ENCODE data around the gene TMEM151B. TPM values are rescaled to one million over a fixed set of nuclear protein-coding genes. Genes with fewer than 3 reads are reported as not detected.

Gene TMEM151B
- total and polyA plus RNA-seq, 10 of the 15 experiments (the other 5 are each of a cell fraction or from before 2014, with no cell fraction given) = 0.01 to 0.19 (median 0.05) TPM; not detected in 6

GRCh38 chr6:44289726-44290260 is 19.5 kb downstream of the TMEM151B start:
- ATAC-seq (no peak), FAIRE-seq (no peak), DNase-seq (ENCODE audit: low read depth, low spot score) (no peak)
- H3K4me2 ChIP-seq (ENCODE audit: control insufficient read depth, insufficient read depth) = no peak overlapping the region
- WGBS (ENCODE audit: insufficient coverage, insufficient replicate concordance, low lambda C conversion rate, missing lambda C conversion rate) = 15% methylated on average over 7 of the region's 7 CpGs
- H3K36me3 ChIP-seq (ENCODE audit: control insufficient read depth in 2 of 2, insufficient read depth in 2 of 2, low read length in 1 of 2) = no peaks in the 10 kb centered on the region
- ChIA-PET CTCF (no interaction called here), POLR2A (no interaction called here), SMC1A (ENCODE audit: uncharacterized antibody, unreplicated experiment) (no interaction called here), RAD21 (ENCODE audit: unreplicated experiment) (no interaction called here)
- H3K27ac ChIP-seq (ENCODE audit: control insufficient read depth, insufficient read depth) = no peak overlapping the region
- no peaks in the 10 kb centered on the region for H3K4me1 ChIP-seq (ENCODE audit: control insufficient read depth, insufficient read depth, low read length)
- H4K20me1 ChIP-seq (ENCODE audit: control insufficient read depth, insufficient read depth) = no peaks in the 10 kb centered on the region
- in situ Hi-C loops (cut with MboI) = no loop called here
- H3K27me3 ChIP-seq (replicated peaks in 1 of 2; ENCODE audit: control insufficient read depth in 2 of 2, insufficient read depth in 2 of 2, low read length in 1 of 2) = peaks cover 0 to 3% of the 10 kb centered on the region in 2 experiments; a peak in 3 of 4 replicates
- no peaks in the 10 kb centered on the region for H3K79me2 ChIP-seq (ENCODE audit: control insufficient read depth, insufficient read depth, low read length)
- H3K9me3 ChIP-seq (replicated peaks; ENCODE audit: control insufficient read depth, insufficient read depth, low read length) = no peaks in the 10 kb centered on the region
- H3K4me3 ChIP-seq = no peak overlapping the region
- H3K9ac ChIP-seq (ENCODE audit: control insufficient read depth, insufficient read depth, low read length) = no peak overlapping the region
- intact Hi-C loops (cut with micrococcal nuclease; ENCODE audit: unreplicated experiment) = no loop called here
- BruUV-seq (replicated peaks) = no TSS peak
- TF ChIP-seq NBN (IDR thresholded peaks at IDR 0.05) (no peak), HDGF (IDR thresholded peaks at IDR 0.05) (no peak), PML (IDR thresholded peaks at IDR 0.05; ENCODE audit: low read length) (no peak), PAX5 (IDR thresholded peaks at IDR 0.05; ENCODE audit: borderline replicate concordance, low read depth, low read length) (no peak)
- TF ChIP-seq, protein P1, sequence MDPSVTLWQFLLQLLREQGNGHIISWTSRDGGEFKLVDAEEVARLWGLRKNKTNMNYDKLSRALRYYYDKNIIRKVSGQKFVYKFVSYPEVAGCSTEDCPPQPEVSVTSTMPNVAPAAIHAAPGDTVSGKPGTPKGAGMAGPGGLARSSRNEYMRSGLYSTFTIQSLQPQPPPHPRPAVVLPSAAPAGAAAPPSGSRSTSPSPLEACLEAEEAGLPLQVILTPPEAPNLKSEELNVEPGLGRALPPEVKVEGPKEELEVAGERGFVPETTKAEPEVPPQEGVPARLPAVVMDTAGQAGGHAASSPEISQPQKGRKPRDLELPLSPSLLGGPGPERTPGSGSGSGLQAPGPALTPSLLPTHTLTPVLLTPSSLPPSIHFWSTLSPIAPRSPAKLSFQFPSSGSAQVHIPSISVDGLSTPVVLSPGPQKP (IDR thresholded peaks at IDR 0.05; ENCODE audit: low read depth, low read length) = no peak
- TF ChIP-seq, protein P2, sequence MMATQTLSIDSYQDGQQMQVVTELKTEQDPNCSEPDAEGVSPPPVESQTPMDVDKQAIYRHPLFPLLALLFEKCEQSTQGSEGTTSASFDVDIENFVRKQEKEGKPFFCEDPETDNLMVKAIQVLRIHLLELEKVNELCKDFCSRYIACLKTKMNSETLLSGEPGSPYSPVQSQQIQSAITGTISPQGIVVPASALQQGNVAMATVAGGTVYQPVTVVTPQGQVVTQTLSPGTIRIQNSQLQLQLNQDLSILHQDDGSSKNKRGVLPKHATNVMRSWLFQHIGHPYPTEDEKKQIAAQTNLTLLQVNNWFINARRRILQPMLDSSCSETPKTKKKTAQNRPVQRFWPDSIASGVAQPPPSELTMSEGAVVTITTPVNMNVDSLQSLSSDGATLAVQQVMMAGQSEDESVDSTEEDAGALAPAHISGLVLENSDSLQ (IDR thresholded peaks at IDR 0.05) = no peak
- H2AFZ ChIP-seq (ENCODE audit: control insufficient read depth, low read depth, low read length) = no peak overlapping the region

Measured in GM12878 (cell line).